Tibial nerve (tissue), 4 donors: ENCODE measurements around the gene SRPK2.

ENCODE experiments used
- EP300 ChIP-seq, 2 donors: sonication (generic); formaldehyde crosslinking; IDR thresholded peaks; one replicate each; pipeline ENCODE4 v1.6.1; 2017; ENCODE audit warnings: antibody characterized with exemption in 2 of 2, mild to moderate bottlenecking in 1 of 2
- TF ChIP-seq, protein P1 (sequence below), 5 experiments: fragments of 200-600 bp in 3 of 5; fragments of 450-650 bp in 2 of 5; sonication (generic) in 3 of 5; IDR thresholded peaks; one replicate each; pipeline ENCODE4 v1.5.1; 2016 to 2019; ENCODE audit warnings: antibody characterized with exemption in 5 of 5, mild to moderate bottlenecking in 3 of 5, moderate library complexity in 2 of 5

DNA sequence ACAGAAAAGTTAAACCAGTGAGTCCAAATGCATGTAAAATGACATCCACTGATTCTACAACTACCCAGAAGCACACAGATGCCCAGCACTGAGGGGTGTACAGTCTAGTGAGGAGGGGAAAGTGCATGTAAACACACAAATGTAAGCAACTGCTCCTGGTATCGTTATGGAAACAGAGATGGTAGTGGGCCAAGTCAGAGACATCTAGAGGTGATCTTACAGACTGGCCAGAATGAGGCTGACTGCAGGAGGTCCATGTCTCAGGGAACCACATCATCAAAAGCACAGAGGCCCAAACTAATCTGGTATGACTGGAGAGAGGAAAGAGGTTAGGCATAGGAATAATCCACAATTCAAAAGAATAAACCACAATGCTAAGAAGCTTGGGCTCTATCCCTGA is 176.5 kb downstream of the SRPK2 start:
- TF ChIP-seq, protein P1, sequence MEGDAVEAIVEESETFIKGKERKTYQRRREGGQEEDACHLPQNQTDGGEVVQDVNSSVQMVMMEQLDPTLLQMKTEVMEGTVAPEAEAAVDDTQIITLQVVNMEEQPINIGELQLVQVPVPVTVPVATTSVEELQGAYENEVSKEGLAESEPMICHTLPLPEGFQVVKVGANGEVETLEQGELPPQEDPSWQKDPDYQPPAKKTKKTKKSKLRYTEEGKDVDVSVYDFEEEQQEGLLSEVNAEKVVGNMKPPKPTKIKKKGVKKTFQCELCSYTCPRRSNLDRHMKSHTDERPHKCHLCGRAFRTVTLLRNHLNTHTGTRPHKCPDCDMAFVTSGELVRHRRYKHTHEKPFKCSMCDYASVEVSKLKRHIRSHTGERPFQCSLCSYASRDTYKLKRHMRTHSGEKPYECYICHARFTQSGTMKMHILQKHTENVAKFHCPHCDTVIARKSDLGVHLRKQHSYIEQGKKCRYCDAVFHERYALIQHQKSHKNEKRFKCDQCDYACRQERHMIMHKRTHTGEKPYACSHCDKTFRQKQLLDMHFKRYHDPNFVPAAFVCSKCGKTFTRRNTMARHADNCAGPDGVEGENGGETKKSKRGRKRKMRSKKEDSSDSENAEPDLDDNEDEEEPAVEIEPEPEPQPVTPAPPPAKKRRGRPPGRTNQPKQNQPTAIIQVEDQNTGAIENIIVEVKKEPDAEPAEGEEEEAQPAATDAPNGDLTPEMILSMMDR (IDR thresholded peaks at IDR 0.05) = no peak
- no peak for TF ChIP-seq EP300 (IDR thresholded peaks at IDR 0.05)
